K562 (cell line): ENCODE data around the gene SH3TC1. TPM values are rescaled to one million over a fixed set of nuclear protein-coding genes. Genes with fewer than 3 reads are reported as not detected.

Experiments
- ATAC-seq: fragments of 200-7000 bp; cut with Tn5 transposase; 3 replicates; pipeline ENCODE4 v1.9.1; 2020; ENCODE audit warnings: moderate library complexity
- BruUV-seq: library from RNA; stranded (reverse); fragments of 400-500 nt; replicated peaks from 2 replicates; lab custom pipeline; 2021; lab: Mats Ljungman, UMichigan
- CTCF ChIA-PET: fragments of 300-600 bp; formaldehyde crosslinking; extraction: SDS; loops from one replicate; lab custom pipeline; 2021; ENCODE audit warnings: low intra/inter-chr PET ratio; lab: Yijun Ruan, JAX
- POLR2A ChIA-PET: fragments of 300-600, 350-650 bp; sonication (Branson Sonifier 250); formaldehyde crosslinking; extraction: SDS; loops from one replicate; lab custom pipeline; 2021; ENCODE audit warnings: antibody characterized with exemption, inconsistent platforms; lab: Yijun Ruan, JAX
- DNase-seq, 4 experiments: peaks; one replicate each; pipeline versions ENCODE4 v3.0.0 to v3.0.0-alpha.2; 2011 to 2018; ENCODE audit warnings: low spot score in 3 of 4, mixed read lengths in 3 of 4; ENCODE audit errors: extremely low read depth in 1 of 4
- FAIRE-seq: peaks from 2 replicates; lab custom pipeline; 2011; peaks lifted over from hg19 to GRCh38; lab: Jason Lieb, UNC
- H2AFZ ChIP-seq: 2 replicates; pipeline ENCODE4 v1.6.0; 2011; ENCODE audit warnings: low read depth, low read length, control low read depth, inconsistent platforms
- H3K27ac ChIP-seq: fragments of 200-600 bp; 3 replicates; pipeline ENCODE4 v1.8.0; 2011; ENCODE audit warnings: low read depth, mild to moderate bottlenecking, control low read depth, inconsistent platforms, low read length, moderate library complexity, mixed read lengths; ENCODE audit errors: extremely low read depth
- H3K27me3 ChIP-seq, 2 experiments: fragments of 300-600 bp in 1 of 2; 2 replicates in 1 of 2; 3 replicates in 1 of 2; pipeline versions ENCODE4 v1.6.0 to v1.8.0; 2011; ENCODE audit warnings: inconsistent platforms in 2 of 2, low read length in 2 of 2, mild to moderate bottlenecking in 1 of 2, mixed read lengths in 1 of 2, moderate library complexity in 1 of 2; ENCODE audit not compliant: control insufficient read depth in 2 of 2, insufficient read depth in 2 of 2
- H3K36me3 ChIP-seq: fragments of 300-600 bp; 3 replicates; pipeline ENCODE4 v1.8.0; 2011; ENCODE audit warnings: mild to moderate bottlenecking, low read length, inconsistent platforms; ENCODE audit not compliant: control insufficient read depth, insufficient read depth
- H3K4me1 ChIP-seq, 2 experiments: fragments of 200-600 bp in 1 of 2; replicated peaks in 1 of 2; 2 replicates in 1 of 2; 3 replicates in 1 of 2; pipeline versions ENCODE4 v1.5.1 to v1.8.0; 2011; ENCODE audit warnings: inconsistent platforms in 2 of 2, low read length in 2 of 2, mild to moderate bottlenecking in 1 of 2, mixed read lengths in 1 of 2, moderate library complexity in 1 of 2; ENCODE audit not compliant: control insufficient read depth in 2 of 2, insufficient read depth in 2 of 2
- H3K4me2 ChIP-seq: 2 replicates; pipeline ENCODE4 v1.6.1; 2011; ENCODE audit warnings: low read length, control low read depth, inconsistent platforms, mixed read lengths; ENCODE audit not compliant: insufficient read depth
- H3K4me3 ChIP-seq: fragments of 200-600 bp; sonication (generic), shearing (Covaris generic); 2 replicates; pipeline ENCODE4 v1.5.1; 2016; ENCODE audit warnings: control low read depth, inconsistent platforms
- H3K79me2 ChIP-seq: fragments of 200-600 bp; 3 replicates; pipeline ENCODE4 v1.8.0; 2011; ENCODE audit warnings: low read length, inconsistent platforms; ENCODE audit not compliant: control insufficient read depth, insufficient read depth
- H3K9ac ChIP-seq, 2 experiments: 2 replicates each; pipeline versions ENCODE4 v1.6.0 to v1.6.1; 2011; ENCODE audit warnings: low read depth in 2 of 2, low read length in 2 of 2, control low read depth in 1 of 2, inconsistent platforms in 1 of 2, mild to moderate bottlenecking in 1 of 2, mixed read lengths in 1 of 2; ENCODE audit not compliant: insufficient read depth in 1 of 2
- H3K9me1 ChIP-seq: one replicate; pipeline ENCODE4 v1.6.0; 2011; ENCODE audit warnings: inconsistent platforms, mild to moderate bottlenecking, low read length, moderate library complexity; ENCODE audit not compliant: control insufficient read depth, insufficient read depth
- H3K9me3 ChIP-seq: replicated peaks from 2 replicates; pipeline ENCODE4 v1.5.1; 2011; ENCODE audit warnings: low read depth, low read length, inconsistent platforms; ENCODE audit not compliant: control insufficient read depth, insufficient read depth
- H4K20me1 ChIP-seq: replicated peaks from 2 replicates; pipeline ENCODE4 v1.6.1; 2011; ENCODE audit warnings: low read length, inconsistent platforms, mixed read lengths; ENCODE audit not compliant: control insufficient read depth, insufficient read depth
- AFF4 ChIP-seq: sonication (generic); formaldehyde crosslinking; IDR thresholded peaks from 2 replicates; pipeline ENCODE4 v1.8.0; 2023; ENCODE audit warnings: mild to moderate bottlenecking, missing genetic modification reagents
- BRD4 ChIP-seq: fragments of 200-600 bp; sonication (generic); IDR thresholded peaks from 2 replicates; pipeline ENCODE4 v1.6.1; 2017; ENCODE audit warnings: inconsistent platforms
- CREB3 ChIP-seq: fragments of 450-650 bp; conservative IDR thresholded peaks from 2 replicates; pipeline ENCODE4 v1.6.1; 2016; ENCODE audit warnings: missing genetic modification characterization, low read depth, mild to moderate bottlenecking, missing compliant biosample characterization, moderate library complexity
- MCM3 ChIP-seq: fragments of 450-650 bp; IDR thresholded peaks from 2 replicates; pipeline ENCODE4 v1.6.1; 2016
- NFYB ChIP-seq: IDR thresholded peaks from 2 replicates; pipeline ENCODE4 v1.6.1; 2011; ENCODE audit warnings: mild to moderate bottlenecking, moderate library complexity; ENCODE audit not compliant: insufficient read length; ENCODE audit errors: extremely low read depth
- POLR2AphosphoS2 ChIP-seq: IDR thresholded peaks from 2 replicates; pipeline ENCODE4 v1.6.1; 2012; ENCODE audit warnings: low read length, improper control_type of control experiment
- ZNF197 ChIP-seq: fragments of 200-800 bp; sonication (Bioruptor generic); IDR thresholded peaks from 2 replicates; pipeline ENCODE4 v1.6.1; 2016; ENCODE audit warnings: low read depth, missing genetic modification characterization, missing compliant biosample characterization
- ZNF57 ChIP-seq: fragments of 450-650 bp; formaldehyde crosslinking; IDR thresholded peaks from 2 replicates; pipeline ENCODE4 v1.4.0; 2020; ENCODE audit warnings: mild to moderate bottlenecking, moderate library complexity
- WGBS: fragments of 100-300 bp; shearing (Covaris generic); methylation state at CpG from one replicate; pipeline ENCODE4 v1.1.6; 2016; ENCODE audit warnings: low coverage, mixed read lengths; ENCODE audit not compliant: insufficient coverage; ENCODE audit errors: missing lambda C conversion rate; 5-methylcytosine and 5-hydroxymethylcytosine counted together
- in situ Hi-C: fragments of 300-500 bp; cut with MboI; formaldehyde crosslinking; loops from 4 replicates; pipeline ENCODE4 v1.15.0; 2018; ENCODE audit warnings: inconsistent platforms, mixed read lengths
- intact Hi-C: fragments of 100-400 bp; cut with micrococcal nuclease; formaldehyde crosslinking; loops from 2 replicates; pipeline ENCODE4 v1.14.2; 2022
- polyA plus RNA-seq, 8 experiments: library from polyadenylated mRNA; depleted of rRNA in 4 of 8; stranded (reverse) in 5 of 8; unstranded in 3 of 8; fragments of >200 nt; fragmentation: Nextera tagmentation in 2 of 8; fragmentation: Illumina TruSeq in 1 of 8; extraction: Ambion mirVana in 2 of 8; extraction: Trizol in 1 of 8; gene quantifications; 2 replicates each; pipeline versions ENCODE4 v1.2.1 to v1.2.3, GENCODE V29; 2011 to 2014; ENCODE audit warnings: inconsistent platforms in 1 of 8, missing spikeins in 1 of 8
- total RNA-seq, 7 experiments: library from RNA; depleted of rRNA in 6 of 7; stranded (reverse); fragments of >200 nt in 6 of 7; fragmentation: Illumina TruSeq in 2 of 7; extraction: Trizol in 2 of 7; gene quantifications; 2 replicates each; pipeline versions ENCODE4 v1.2.1 to v1.2.3, GENCODE V29; 2011 to 2021; ENCODE audit warnings: low replicate concordance in 1 of 7
- TF ChIP-seq, protein P1 (sequence below): fragments of 450-650 bp; formaldehyde crosslinking; conservative IDR thresholded peaks from 2 replicates; pipeline ENCODE4 v1.4.0; 2022; ENCODE audit warnings: mild to moderate bottlenecking, missing genetic modification characterization
- TF ChIP-seq, protein P2 (sequence below), 2 experiments: fragments of 450-650 bp in 1 of 2; IDR thresholded peaks; 2 replicates each; pipeline ENCODE4 v1.6.1; 2011 to 2017; ENCODE audit warnings: low read depth in 2 of 2, antibody characterized with exemption in 1 of 2, borderline replicate concordance in 1 of 2, low read length in 1 of 2, mild to moderate bottlenecking in 1 of 2, mixed read lengths in 1 of 2; ENCODE audit not compliant: control insufficient read depth in 1 of 2

Gene SH3TC1
- total and polyA plus RNA-seq, 9 of the 15 experiments (the other 6 are each of a cell fraction or from before 2014, with no cell fraction given): 0.04 to 2.1 (median 0.48) TPM; not detected in 1

DNA sequence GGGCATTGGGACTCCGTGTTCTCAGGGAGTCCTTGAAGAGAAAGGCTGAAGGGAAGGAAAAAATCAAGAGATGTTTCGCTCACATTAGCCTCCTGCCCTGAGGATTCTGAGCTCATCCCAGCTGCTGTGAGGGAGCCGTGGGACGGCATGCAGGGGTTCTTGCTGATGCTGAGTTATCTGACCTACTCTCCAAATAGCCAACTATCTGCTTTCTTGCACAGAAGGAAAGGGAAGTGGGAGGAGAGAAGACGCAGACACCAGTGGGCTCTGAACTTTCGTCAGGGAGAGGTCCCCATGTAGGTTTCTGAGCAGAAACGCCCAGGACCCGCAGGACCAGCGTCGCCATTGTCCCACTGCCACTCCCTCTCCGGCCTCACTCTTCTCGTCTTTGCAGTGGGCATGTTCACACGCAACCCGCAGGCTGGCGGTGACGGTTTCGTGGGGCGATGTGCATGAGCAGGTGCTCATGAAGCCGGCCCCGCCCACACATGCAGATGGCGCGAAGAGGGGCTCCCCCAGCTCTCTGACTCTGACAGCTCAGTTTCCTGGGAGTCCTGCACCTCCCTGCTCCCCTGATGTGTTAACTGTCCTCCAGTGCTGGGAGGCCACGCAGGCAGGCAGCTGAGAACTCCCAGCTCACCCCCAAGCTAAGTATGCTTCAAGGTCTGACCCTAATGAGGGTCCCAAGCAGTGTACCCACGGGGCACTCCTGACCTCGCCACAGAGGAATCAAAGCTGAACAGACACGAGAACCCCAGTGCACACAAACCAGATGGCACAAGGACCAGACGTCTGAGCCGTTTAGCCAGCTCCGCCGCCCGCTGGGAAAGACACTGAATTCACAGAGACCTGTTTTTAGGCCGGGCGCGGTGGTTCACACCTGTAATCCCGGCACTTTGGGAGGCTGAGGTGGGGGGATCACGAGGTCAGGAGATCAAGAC, 26.8 kb upstream of the SH3TC1 start:
- no peaks in the 10 kb centered on the region for H3K79me2 ChIP-seq
- intact Hi-C loops: loop anchor here (10.0 kb wide), 1 partner anchor 233 kb away; no protein-coding TSS in a partner anchor
- ATAC-seq (no peak), DNase-seq (no peak), FAIRE-seq (no peak)
- no TSS peak for BruUV-seq
- in situ Hi-C loops: no loop called here
- ChIA-PET CTCF (no interaction called here), POLR2A (no interaction called here)
- peaks cover 0 to 3% of the 10 kb centered on the region in 2 experiments; a peak in 1 of 5 replicates for H3K4me1 ChIP-seq
- H2AFZ ChIP-seq: no peak overlapping the region
- peaks cover 3% of the 10 kb centered on the region for H3K9me1 ChIP-seq
- no peak overlapping the region for H3K4me2 ChIP-seq
- peaks cover 9% of the 10 kb centered on the region; the same call in 1 of the 2 replicates for H4K20me1 ChIP-seq
- no peak overlapping the region for H3K4me3 ChIP-seq
- H3K36me3 ChIP-seq: no peaks in the 10 kb centered on the region
- no peak overlapping the region for H3K27ac ChIP-seq
- 4% methylated on average over 35 of the region's 36 CpGs for WGBS
- peaks cover 6% of the 10 kb centered on the region for H3K9me3 ChIP-seq
- H3K9ac ChIP-seq: no peak overlapping the region
- H3K27me3 ChIP-seq: peaks cover 4 to 27% of the 10 kb centered on the region in 2 experiments; a peak in 3 of 5 replicates
- TF ChIP-seq MCM3: no peak
- no peak for TF ChIP-seq CREB3 (tag)
- TF ChIP-seq ZNF57: no peak
- TF ChIP-seq, protein P1, sequence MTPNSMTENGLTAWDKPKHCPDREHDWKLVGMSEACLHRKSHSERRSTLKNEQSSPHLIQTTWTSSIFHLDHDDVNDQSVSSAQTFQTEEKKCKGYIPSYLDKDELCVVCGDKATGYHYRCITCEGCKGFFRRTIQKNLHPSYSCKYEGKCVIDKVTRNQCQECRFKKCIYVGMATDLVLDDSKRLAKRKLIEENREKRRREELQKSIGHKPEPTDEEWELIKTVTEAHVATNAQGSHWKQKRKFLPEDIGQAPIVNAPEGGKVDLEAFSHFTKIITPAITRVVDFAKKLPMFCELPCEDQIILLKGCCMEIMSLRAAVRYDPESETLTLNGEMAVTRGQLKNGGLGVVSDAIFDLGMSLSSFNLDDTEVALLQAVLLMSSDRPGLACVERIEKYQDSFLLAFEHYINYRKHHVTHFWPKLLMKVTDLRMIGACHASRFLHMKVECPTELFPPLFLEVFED: no peak
- TF ChIP-seq POLR2AphosphoS2: no peak
- no peak for TF ChIP-seq NFYB
- TF ChIP-seq ZNF197 (CRISPR knock-in tag): no peak
- no peak for TF ChIP-seq AFF4 (CRISPR knock-in tag)
- no peak for TF ChIP-seq BRD4
- TF ChIP-seq, protein P2, sequence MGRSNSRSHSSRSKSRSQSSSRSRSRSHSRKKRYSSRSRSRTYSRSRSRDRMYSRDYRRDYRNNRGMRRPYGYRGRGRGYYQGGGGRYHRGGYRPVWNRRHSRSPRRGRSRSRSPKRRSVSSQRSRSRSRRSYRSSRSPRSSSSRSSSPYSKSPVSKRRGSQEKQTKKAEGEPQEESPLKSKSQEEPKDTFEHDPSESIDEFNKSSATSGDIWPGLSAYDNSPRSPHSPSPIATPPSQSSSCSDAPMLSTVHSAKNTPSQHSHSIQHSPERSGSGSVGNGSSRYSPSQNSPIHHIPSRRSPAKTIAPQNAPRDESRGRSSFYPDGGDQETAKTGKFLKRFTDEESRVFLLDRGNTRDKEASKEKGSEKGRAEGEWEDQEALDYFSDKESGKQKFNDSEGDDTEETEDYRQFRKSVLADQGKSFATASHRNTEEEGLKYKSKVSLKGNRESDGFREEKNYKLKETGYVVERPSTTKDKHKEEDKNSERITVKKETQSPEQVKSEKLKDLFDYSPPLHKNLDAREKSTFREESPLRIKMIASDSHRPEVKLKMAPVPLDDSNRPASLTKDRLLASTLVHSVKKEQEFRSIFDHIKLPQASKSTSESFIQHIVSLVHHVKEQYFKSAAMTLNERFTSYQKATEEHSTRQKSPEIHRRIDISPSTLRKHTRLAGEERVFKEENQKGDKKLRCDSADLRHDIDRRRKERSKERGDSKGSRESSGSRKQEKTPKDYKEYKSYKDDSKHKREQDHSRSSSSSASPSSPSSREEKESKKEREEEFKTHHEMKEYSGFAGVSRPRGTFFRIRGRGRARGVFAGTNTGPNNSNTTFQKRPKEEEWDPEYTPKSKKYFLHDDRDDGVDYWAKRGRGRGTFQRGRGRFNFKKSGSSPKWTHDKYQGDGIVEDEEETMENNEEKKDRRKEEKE (IDR thresholded peaks at IDR 0.05; ENCODE audit: borderline replicate concordance in 1 of 2, control insufficient read depth in 1 of 2, low read depth in 2 of 2, low read length in 1 of 2): no peak
